GM19463 (cell line): ENCODE data around the gene DTNB.

ENCODE experiments used
- ATAC-seq: cut with Tn5 transposase; IDR thresholded peaks from one replicate; pipeline ENCODE4 v1.9.1; 2021; ENCODE audit warnings: mild to moderate bottlenecking, moderate library complexity; ENCODE audit not compliant: unreplicated experiment

Gene DTNB

GRCh38 chr2:25592766-25593292, 80.5 kb downstream of the DTNB start:
- ATAC-seq: no peak

DNA sequence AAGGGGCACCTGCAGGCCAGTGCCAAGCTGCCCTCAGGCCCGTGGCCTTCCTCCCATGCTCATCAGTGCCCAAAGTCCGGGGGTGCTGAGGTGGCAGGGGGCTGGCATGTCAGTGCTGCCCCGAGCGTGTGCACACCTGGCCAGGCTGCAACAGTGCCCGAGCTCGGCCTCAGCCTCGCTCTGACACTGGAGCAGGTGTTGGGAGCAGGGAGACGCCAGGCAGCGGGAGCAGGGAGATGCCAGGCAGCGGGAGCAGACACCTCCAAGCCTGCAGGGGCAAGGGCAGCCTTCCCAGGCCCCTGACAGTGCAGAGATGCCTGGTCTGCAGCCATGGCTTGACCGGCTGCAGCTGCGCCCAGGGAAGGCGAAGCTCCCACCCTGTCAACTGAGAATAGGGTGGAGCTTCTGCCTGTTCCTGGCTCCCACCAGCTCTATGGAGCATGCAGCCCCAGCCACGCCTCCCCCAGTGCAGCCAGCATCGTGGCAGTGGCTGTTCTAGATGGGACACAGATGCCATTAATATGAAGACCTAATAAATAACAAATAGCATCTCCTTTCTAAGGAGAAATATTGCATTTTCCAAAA, 82.4 kb downstream of the DTNB start:
- no peak for ATAC-seq

DNA sequence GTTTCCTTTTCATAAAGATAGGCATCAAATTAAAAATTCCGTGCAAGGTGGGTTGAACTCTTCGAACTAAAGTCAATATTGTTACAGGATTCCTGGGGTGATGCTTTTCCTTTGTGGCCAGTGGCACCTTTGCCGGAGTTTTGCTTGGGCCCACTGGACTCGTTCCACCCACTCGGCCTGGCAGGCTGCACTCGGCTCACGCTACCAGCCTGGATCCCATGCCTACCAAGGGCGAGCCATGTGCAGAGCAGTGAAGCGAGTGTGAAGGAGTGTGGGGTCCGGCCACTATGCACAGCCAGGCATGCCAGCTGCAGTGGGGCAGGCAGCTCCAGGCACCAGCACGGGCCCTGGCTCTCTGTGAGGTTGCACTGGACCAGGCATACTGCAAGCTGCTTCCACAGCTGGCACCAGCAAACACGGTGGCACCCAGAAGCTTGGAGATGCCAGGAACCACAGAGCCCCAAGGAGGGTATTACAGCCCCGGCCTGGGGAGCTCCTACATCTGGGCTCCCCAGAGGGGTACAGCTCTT, 83.6 kb downstream of the DTNB start:
- ATAC-seq: no peak

DNA sequence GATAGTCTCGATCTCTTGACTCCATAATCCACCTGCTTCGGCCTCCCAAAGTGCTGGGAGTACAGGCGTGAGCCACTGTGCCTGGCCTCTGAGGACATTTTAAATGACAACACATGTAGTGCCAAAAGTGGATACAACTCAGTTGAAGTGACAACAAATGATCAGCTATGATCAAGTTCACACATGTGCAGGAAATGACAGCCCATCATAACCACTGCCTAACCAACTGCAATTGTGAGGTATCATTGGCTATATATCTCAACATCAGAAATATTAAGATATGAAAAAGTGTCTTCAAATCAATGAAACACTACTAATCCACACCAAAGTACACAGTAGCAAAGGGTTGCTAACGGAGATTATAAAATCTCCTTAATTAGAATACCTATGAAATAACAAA, 84.8 kb downstream of the DTNB start:
- ATAC-seq: no peak

GRCh38 chr2:25587361-25587760, 86.0 kb downstream of the DTNB start:
- no peak for ATAC-seq

DNA sequence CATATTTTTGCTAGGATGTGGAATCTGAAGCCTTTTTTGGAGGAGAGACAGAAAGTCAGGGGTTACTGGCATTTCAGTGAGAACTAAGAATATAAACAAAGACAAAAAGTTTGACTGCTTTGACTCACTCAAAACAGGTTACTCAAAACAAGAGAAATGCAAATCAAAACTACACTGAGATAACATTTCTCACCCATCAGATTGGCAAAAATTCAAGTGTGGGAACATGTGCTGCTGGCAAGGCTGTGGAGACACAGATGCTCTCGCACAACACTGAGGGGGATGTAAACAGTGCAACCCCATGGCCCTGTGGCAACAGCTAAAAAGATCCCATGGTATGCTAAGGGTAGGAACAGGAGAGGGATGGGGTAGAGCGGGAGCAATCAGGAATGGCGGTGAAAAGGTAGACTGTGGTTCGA, 86.6 kb downstream of the DTNB start:
- ATAC-seq: peak; percentile 75

GRCh38 chr2:25585189-25585588, 88.2 kb downstream of the DTNB start:
- ATAC-seq: no peak

DNA sequence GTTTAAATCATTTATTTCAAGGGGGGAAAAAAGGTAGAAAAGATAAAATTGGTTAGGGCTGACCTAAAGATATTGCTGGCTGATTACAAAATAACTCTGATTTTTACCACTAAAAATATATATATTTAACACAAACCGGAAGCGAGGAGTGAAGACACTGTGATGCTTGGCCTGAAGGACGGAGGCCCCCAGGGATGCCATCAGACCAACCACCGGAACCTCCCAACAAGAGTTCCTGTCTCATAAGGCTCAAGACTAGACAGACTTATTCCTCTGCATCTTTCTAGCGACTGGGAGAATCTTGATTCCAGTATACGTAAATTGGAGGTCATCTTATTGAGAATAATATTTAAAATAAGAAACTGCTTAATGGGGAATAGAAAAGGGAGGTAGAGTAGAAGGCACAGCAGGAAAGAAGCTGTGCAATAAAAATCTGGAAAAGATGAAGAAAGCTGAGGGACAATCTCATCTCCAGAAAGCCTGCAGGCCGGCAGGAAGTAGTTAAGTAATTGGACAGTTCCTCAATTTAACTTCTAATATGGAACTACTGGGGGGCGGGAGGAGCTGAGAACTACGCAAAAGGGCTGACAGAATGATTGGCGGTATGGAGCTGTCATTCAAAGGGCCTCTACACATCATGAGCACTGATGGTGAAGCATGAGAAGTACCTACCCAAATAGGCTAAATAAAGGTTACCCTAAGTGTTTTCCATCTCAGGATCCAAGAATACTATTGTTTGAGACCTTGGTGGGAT, 91.1 kb downstream of the DTNB start:
- no peak for ATAC-seq

DNA sequence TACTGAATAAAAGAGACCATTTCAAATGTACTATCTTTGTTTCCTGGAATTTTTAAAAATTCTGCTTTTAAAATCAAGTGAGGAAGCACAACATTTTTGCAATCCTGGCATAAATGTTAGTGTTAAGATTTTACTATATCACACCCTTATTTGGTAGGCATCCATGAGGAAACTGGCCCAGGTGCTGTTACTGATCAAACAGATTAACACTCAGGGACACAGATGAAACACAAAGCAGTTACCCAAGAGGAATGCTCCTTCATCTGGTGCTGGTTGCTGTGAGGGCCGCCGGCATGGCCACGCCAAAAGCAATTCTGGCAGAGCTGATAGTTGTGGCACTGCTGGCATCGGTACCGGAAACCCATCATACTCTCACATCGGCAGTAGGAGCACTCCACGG, 96.8 kb downstream of the DTNB start:
- ATAC-seq: no peak

- no peak for ATAC-seq
Measured at GRCh38 chr2:25572638-25573037, 100.7 kb downstream of the DTNB start.

DNA sequence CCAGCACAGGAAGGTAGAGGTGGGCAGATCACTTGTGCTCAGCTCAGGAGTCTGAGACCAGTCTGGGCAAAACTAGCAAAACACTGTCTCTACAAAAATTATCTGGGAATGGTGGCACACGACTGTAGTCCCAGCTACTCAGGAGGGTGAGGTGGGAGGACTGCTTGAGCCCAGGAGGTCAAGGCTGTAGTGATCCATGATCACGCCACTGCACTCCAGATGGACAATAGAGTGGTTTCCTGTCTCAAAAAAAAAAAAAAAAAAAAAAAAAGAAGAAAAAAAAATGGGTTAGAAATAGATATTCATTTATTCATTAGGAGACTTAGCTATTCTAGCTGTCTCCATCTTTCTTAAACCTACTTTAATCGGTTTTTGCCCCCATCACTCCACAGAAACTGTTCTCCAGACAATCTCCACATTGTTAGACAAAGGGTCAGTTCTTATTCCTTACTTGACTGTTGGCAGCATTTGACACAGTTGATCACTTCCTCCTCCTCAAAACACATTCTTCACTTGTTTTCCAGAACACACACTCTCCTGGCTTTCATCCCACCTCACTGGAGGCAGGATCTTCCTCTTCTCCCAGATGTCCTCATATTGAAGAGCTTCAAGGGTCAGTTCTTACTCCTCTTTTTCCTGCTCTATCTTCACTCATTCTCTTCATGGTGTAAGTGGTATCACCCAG, 103.1 kb downstream of the DTNB start:
- ATAC-seq: no peak

- no peak for ATAC-seq
Measured at GRCh38 chr2:25567406-25567805, 106.0 kb downstream of the DTNB start.

GRCh38 chr2:25566694-25567093, 106.7 kb downstream of the DTNB start:
- ATAC-seq: peak; percentile 72

GRCh38 chr2:25566094-25566493, 107.3 kb downstream of the DTNB start:
- no peak for ATAC-seq

- no peak for ATAC-seq
Measured at GRCh38 chr2:25561136-25561850, 112.1 kb downstream of the DTNB start.

- no peak for ATAC-seq
Measured at GRCh38 chr2:25559148-25559547, 114.2 kb downstream of the DTNB start.

- peak; percentile 68 for ATAC-seq
Measured at GRCh38 chr2:25558262-25558661, 115.1 kb downstream of the DTNB start.

DNA sequence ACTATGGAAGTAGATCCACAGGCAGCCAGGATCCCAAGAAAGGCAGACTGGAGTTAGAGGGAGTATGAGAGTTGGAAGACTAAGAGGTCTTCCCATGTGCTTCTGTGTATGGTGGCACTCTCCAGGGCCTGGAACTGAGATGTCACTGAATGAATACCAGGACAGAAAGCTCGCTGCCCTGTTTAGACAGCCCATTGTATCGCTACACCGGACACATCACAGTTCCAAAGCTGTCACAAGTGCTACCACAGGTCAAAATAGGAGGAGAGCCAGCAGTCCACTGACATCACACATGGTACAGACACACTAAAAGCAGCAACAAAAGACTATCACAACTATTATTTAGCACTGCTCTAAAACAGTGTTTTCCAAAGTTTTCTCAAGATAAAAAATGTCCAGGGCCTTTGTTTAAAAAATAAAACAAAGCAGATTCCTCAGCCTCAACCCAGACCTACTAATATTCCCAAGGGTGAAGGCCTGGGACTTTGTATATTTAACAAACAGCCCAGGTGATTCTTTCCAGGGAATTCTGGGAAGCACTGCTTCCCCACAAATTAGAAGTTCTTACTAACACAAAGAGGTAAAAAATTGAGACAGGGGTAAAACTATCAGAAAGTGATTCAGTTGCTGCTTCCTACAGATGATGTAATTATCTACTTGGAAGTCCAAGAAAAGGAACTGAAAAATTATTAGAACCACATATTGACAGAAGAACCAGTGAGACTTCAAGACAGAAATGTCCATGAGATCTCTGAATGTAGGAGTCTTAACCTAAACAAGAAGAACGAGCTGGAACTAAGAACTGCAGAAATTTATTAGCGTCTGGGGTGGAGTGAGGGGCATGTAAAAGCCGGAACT, 116.0 kb downstream of the DTNB start:
- ATAC-seq: no peak

DNA sequence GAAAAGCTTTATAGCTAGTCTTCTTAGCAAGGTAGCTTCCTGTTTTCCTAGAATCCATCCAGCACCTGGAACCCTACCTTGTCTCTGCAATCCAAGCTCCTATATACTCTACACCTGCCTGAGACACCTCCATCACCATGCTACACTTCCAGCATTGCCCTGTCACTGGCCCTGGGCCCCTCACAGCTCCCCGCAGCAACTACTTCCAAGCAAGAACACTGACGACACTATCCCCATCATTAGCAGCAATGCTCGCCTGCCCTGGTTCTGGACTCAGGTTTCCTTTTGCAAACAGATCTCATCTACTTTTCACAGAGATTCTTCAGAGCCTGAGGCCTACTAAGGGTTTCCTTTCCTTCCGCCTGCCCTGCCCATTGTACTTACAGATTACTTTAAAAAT, 121.1 kb downstream of the DTNB start:
- no peak for ATAC-seq

DNA sequence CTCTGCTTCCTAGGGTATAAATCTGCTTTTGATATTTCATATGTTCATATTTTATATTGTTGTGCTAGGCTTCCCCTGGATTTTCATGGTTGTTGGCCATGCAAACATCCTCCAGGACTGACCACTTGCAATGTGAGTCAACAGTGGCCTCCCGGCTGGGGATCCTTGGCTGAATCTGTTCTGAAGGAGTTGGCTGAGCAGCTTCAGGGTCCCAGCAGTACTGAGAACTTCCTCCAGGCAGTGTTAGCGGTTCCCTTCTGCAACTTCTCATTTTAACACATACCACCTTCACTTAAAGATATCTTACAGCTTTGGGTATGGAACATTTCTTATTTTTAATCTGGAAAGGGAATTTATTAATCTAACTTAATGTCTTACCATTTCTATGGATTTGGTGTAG, 122.1 kb downstream of the DTNB start:
- no peak for ATAC-seq
